ENCODE results near the gene SMCO1.

SMCO1 gene

DNA sequence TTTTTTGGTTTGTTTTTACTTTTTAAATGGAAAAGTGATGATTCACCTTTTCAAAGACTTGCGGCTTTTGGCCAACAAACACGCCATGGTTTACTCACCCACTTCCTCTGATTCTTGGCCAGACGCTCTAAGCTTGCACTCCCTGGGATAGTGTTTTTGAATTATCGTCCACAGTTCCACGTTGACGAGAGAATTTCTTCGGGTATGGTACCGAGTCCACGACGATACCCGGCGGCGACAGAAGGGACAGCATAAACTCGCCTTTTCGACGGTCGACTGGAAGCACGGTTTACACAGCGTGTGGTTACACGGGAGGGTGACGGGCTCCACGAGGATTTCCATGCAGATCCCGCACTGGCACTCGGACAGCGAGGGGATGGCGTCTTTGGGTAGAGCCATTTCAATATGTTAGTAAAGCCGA, 12.4 kb downstream of the SMCO1 start:
- DNase-seq: peak; percentile 7
- Histone ChIP-seq H3K9me3 (ENCODE audit: severe bottlenecking) (no peaks in the 10 kb centered on the region), H3K27ac (peak overlapping the region; percentile 85), H3K36me3 (peaks cover 3% of the 10 kb centered on the region; the same call in 1 of the 2 replicates), H3K4me3 (ENCODE audit: low read depth, low read length) (peak overlapping the region; percentile 90), H3K27me3 (ENCODE audit: insufficient read depth, low read depth, severe bottlenecking) (no peaks in the 10 kb centered on the region)
- TF ChIP-seq, protein P1, sequence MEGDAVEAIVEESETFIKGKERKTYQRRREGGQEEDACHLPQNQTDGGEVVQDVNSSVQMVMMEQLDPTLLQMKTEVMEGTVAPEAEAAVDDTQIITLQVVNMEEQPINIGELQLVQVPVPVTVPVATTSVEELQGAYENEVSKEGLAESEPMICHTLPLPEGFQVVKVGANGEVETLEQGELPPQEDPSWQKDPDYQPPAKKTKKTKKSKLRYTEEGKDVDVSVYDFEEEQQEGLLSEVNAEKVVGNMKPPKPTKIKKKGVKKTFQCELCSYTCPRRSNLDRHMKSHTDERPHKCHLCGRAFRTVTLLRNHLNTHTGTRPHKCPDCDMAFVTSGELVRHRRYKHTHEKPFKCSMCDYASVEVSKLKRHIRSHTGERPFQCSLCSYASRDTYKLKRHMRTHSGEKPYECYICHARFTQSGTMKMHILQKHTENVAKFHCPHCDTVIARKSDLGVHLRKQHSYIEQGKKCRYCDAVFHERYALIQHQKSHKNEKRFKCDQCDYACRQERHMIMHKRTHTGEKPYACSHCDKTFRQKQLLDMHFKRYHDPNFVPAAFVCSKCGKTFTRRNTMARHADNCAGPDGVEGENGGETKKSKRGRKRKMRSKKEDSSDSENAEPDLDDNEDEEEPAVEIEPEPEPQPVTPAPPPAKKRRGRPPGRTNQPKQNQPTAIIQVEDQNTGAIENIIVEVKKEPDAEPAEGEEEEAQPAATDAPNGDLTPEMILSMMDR (IDR thresholded peaks at IDR 0.05; ENCODE audit: low read depth, low read length): no peak

DNA sequence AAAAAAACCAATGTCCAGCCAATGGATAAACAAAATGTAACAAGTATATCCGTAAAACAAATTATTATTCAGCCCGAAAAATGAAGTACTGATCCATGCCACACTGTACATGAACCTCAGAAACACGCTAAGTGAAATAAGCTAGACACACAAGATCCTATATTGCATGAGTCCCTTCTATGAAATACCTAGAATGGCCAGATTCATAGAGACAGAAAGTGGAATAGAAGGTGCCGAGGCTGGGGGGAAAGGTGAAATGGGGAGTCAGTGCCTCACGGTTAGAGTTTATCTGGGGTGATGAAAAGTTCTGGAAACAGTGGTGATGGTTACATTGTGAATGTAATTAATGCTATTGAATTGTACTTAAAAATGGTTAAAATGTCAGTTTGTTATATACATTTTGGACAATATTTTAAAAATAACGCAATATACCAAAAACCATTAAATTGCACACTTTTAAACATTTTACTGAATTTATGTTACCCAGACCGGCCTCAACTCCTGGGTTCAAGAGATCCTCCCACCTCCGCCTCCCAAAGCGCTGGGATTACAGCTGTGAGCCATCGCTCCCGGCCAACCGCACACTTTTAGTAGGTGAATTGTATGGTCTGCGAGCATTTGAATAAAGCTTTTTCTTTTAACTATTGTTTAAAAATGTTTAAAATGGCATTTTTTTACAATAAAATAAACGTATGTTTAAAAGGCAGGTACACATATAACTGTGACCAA, 13.7 kb downstream of the SMCO1 start:
- Histone ChIP-seq H3K4me3 (ENCODE audit: low read depth, low read length) (peak overlapping the region; percentile 90), H3K27me3 (ENCODE audit: insufficient read depth, low read depth, severe bottlenecking) (no peaks in the 10 kb centered on the region), H3K36me3 (peaks cover 3% of the 10 kb centered on the region; the same call in 1 of the 2 replicates), H3K27ac (peak overlapping the region; percentile 41; the same call in 1 of the 2 replicates), H3K9me3 (ENCODE audit: severe bottlenecking) (no peaks in the 10 kb centered on the region)
- TF ChIP-seq, protein P1 (IDR thresholded peaks at IDR 0.05; ENCODE audit: low read depth, low read length): no peak
- no peak for DNase-seq

DNA sequence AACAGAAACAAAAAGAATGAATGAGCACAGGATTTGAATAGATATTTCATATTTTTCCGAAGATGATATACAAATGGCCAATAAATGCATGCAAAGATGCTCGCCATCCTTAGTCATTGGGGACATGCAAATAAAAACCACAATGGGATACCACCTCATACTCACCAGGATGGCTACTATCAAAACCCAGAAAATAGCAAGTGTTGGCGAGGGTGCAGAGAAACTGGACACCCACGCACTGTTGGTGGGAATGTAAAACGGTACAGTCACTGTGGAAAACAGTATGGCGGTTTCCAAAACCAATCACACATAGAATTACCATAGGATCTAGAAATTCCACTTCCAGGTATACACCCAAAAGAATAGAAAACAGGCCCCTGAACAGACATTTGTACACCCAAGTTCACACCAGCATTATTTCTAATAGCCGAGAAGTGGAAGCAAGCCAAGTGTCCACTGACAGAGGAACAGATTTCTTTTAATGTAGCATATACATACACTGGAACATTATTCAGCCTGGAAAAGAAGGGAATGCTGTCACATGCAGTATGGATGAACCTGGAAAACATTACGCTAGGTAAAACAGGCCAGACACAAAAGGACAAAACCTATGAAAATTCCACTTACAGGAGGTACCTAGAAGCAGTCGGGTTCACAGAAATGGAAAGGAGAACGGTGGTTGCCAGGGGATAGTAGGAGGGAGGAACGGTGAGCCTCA, 15.2 kb downstream of the SMCO1 start:
- TF ChIP-seq, protein P1 (IDR thresholded peaks at IDR 0.05; ENCODE audit: low read depth, low read length): no peak
- H3K27me3 ChIP-seq (ENCODE audit: insufficient read depth, low read depth, severe bottlenecking): no peaks in the 10 kb centered on the region
- H3K4me3 ChIP-seq (ENCODE audit: low read depth, low read length): peak overlapping the region; percentile 90
- no peaks in the 10 kb centered on the region for H3K9me3 ChIP-seq (ENCODE audit: severe bottlenecking)
- peaks cover 3% of the 10 kb centered on the region; the same call in 1 of the 2 replicates for H3K36me3 ChIP-seq
- no peak overlapping the region for H3K27ac ChIP-seq
- DNase-seq: no peak

DNA sequence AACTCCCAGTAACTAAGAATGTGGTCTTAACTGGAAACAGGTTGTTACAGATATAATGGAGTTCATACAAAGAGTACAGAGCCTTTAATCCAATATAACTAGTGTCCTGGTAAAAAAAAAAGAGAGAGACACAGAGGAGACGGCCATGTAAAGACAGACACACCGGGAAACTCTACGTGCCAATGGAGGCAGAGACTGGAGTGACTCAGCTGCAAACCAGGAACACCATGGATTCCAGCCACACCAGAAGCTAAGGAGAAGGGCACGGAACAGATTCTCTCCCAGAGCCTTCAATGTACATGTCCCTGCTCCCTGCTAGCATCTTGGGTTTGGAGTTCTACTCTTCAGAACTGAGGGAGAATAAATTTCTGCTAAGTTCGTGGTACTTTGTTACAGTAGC, 16.1 kb downstream of the SMCO1 start:
- no peaks in the 10 kb centered on the region for H3K9me3 ChIP-seq (ENCODE audit: severe bottlenecking)
- no peak for DNase-seq
- H3K36me3 ChIP-seq: peaks cover 3% of the 10 kb centered on the region; the same call in 1 of the 2 replicates
- H3K27ac ChIP-seq: no peak overlapping the region
- TF ChIP-seq, protein P1 (IDR thresholded peaks at IDR 0.05; ENCODE audit: low read depth, low read length): no peak
- H3K27me3 ChIP-seq (ENCODE audit: insufficient read depth, low read depth, severe bottlenecking): no peaks in the 10 kb centered on the region
- no peak overlapping the region for H3K4me3 ChIP-seq (ENCODE audit: low read depth, low read length)

DNA sequence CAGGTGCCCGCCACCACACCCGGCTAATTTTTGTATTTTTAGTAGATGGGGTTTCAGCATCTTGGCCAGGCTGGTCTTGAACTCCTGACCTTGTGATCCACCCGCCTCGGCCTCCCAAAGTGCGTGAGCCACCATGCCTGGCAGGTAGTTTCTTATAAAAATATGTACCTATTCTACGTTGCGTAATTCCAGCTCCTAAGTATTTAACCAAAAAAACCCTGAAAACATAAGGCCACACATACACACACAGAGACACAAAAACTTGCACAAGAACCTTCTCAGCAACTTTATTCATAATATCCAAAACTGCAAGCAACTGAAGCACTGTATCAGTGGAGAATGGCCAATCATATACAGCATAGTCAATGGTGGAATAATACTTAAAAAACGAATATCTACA, 16.8 kb downstream of the SMCO1 start:
- Histone ChIP-seq H3K27ac (no peak overlapping the region), H3K27me3 (ENCODE audit: insufficient read depth, low read depth, severe bottlenecking) (no peaks in the 10 kb centered on the region), H3K4me3 (ENCODE audit: low read depth, low read length) (no peak overlapping the region), H3K9me3 (ENCODE audit: severe bottlenecking) (no peaks in the 10 kb centered on the region), H3K36me3 (peaks cover 3% of the 10 kb centered on the region; the same call in 1 of the 2 replicates)
- TF ChIP-seq, protein P1 (IDR thresholded peaks at IDR 0.05; ENCODE audit: low read depth, low read length): no peak
- DNase-seq: no peak
